22Rv1 (cell line): Measurements from ENCODE around the gene VTN.

Source experiments
- H3K27ac ChIP-seq: fragments of 450-650 bp; 2 replicates; pipeline ENCODE4 v1.5.1; 2017
- CTCF ChIP-seq: fragments of 450-650 bp; IDR thresholded peaks from 2 replicates; pipeline ENCODE4 v1.5.1; 2017; ENCODE audit warnings: mild to moderate bottlenecking
- ZFX ChIP-seq: fragments of 450-650 bp; IDR thresholded peaks from 2 replicates; pipeline ENCODE4 v1.6.1; 2017; ENCODE audit warnings: antibody characterized with exemption, borderline replicate concordance

VTN gene

GRCh38 chr17:28363186-28363585 is 6.9 kb downstream of the VTN start:
- TF ChIP-seq CTCF (no peak), ZFX (no peak)
- H3K27ac ChIP-seq = no peak overlapping the region

- H3K27ac ChIP-seq = peak overlapping the region; percentile 66
- TF ChIP-seq ZFX (no peak), CTCF (no peak)
These were observed 12.3 kb downstream of the VTN start for GRCh38 chr17:28357901-28358197.

GRCh38 chr17:28357061-28357900 is 12.8 kb downstream of the VTN start, which contains the start of gene POLDIP2:
POLDIP2 (minus strand) TSS chr17:28357527; CDS start chr17:28357448, 79 bp downstream.
- peak within 1 kb of the TSS; percentile 66 for H3K27ac ChIP-seq
- TF ChIP-seq ZFX (no peak), CTCF (0 out of 2 replicates have a peak, but pooled peaks have one; percentile 6)

- H3K27ac ChIP-seq = no peak overlapping the region
- no peak for TF ChIP-seq CTCF
- no peak for TF ChIP-seq ZFX
These were observed 19.8 kb downstream of the VTN start for GRCh38 chr17:28350271-28350670.

- TF ChIP-seq ZFX (no peak), CTCF (no peak)
- no peak overlapping the region for H3K27ac ChIP-seq
These were observed 21.1 kb downstream of the VTN start for GRCh38 chr17:28348979-28349378.

GRCh38 chr17:28347261-28347891 is 22.7 kb downstream of the VTN start:
- no peak overlapping the region for H3K27ac ChIP-seq
- no peak for TF ChIP-seq CTCF
- no peak for TF ChIP-seq ZFX

GRCh38 chr17:28346746-28347246 is 23.3 kb downstream of the VTN start:
- H3K27ac ChIP-seq = peak overlapping the region; percentile 30; the same call in 1 of the 2 replicates
- TF ChIP-seq ZFX = no peak
- peak; percentile 28 for TF ChIP-seq CTCF
